H4 (cell line): ENCODE results near the gene KAT6B. TPM values are rescaled to one million over a fixed set of nuclear protein-coding genes. Genes with fewer than 3 reads are reported as not detected.
A peak's percentile ranks its signal among the peaks of the same experiment; 100 is the strongest.
"Not testable (repeated sequence)": the region's sequence is repeated elsewhere in the genome, so short reads cannot be mapped to it uniquely, and the experiment has no call there.

Source experiments
- DNase-seq: peaks from one replicate; pipeline ENCODE4 v3.0.0-alpha.2; 2015; ENCODE audit warnings: low spot score
- total RNA-seq: library from RNA; depleted of rRNA; stranded (reverse); fragments of >200 nt; shearing (Covaris generic); gene quantifications from 2 replicates; pipeline ENCODE4 v1.2.3, GENCODE V29; 2014; rRNA removed

The KAT6B gene
- total RNA-seq = 3.1 and 4.9 TPM in 2 replicates

- DNase-seq = peak; percentile 100
Measured at GRCh38 chr10:74826142-74827044, at the start of gene KAT6B. Gene KAT6B, plus strand, starts transcription at chr10:74826600. Its CDS starts 16,258 bp downstream, at chr10:74842858.

GRCh38 chr10:74778436-74779094 is 47.8 kb upstream of the KAT6B start:
- DNase-seq = no peak

- not testable (repeated sequence) for DNase-seq
Measured at GRCh38 chr10:74781870-74782269, 44.5 kb upstream of the KAT6B start.

- no peak for DNase-seq
Measured at GRCh38 chr10:74784462-74784861, 41.9 kb upstream of the KAT6B start.

- DNase-seq = no peak
Measured at GRCh38 chr10:74786126-74786525, 40.3 kb upstream of the KAT6B start.

- DNase-seq = no peak
Measured at GRCh38 chr10:74787457-74787856, 38.9 kb upstream of the KAT6B start.

- not testable (repeated sequence) for DNase-seq
Measured at GRCh38 chr10:74791979-74792378, 34.4 kb upstream of the KAT6B start.

- no peak for DNase-seq
Measured at GRCh38 chr10:74792726-74793125, 33.7 kb upstream of the KAT6B start.

- DNase-seq = not testable (repeated sequence)
Measured at GRCh38 chr10:74793240-74793639, 33.2 kb upstream of the KAT6B start.

- no peak for DNase-seq
Measured at GRCh38 chr10:74794531-74794930, 31.9 kb upstream of the KAT6B start.

GRCh38 chr10:74797550-74797949 is 28.9 kb upstream of the KAT6B start:
- no peak for DNase-seq

GRCh38 chr10:74799721-74800221 is 26.6 kb upstream of the KAT6B start:
- DNase-seq = peak; percentile 62

- no peak for DNase-seq
Measured at GRCh38 chr10:74801447-74801846, 25.0 kb upstream of the KAT6B start.

GRCh38 chr10:74808501-74808900 is 17.9 kb upstream of the KAT6B start:
- DNase-seq = no peak

- DNase-seq = no peak
Measured at GRCh38 chr10:74810087-74810486, 16.3 kb upstream of the KAT6B start.

- DNase-seq = no peak
Measured at GRCh38 chr10:74813381-74814259, 12.8 kb upstream of the KAT6B start.

GRCh38 chr10:74814797-74815196 is 11.6 kb upstream of the KAT6B start:
- no peak for DNase-seq

- DNase-seq = no peak
Measured at GRCh38 chr10:74816824-74817498, 9.4 kb upstream of the KAT6B start.

GRCh38 chr10:74821501-74821900 is 4.9 kb upstream of the KAT6B start:
- no peak for DNase-seq

GRCh38 chr10:74822101-74822500 is 4.3 kb upstream of the KAT6B start:
- DNase-seq = no peak

- DNase-seq = no peak
Measured at GRCh38 chr10:74822521-74823089, 3.8 kb upstream of the KAT6B start.
